HEK293 (cell line): Measurements from ENCODE around the gene LIMK2.

Experiments used
- ZNF114 ChIP-seq: fragments of 450-650 bp; formaldehyde crosslinking; IDR thresholded peaks from 2 replicates; pipeline ENCODE4 v1.5.0; 2017; ENCODE audit warnings: missing biosample characterization, missing genetic modification characterization
- ZNF121 ChIP-seq: fragments of 450-650 bp; formaldehyde crosslinking; IDR thresholded peaks from 2 replicates; pipeline ENCODE4 v1.5.1; 2016; ENCODE audit warnings: missing biosample characterization, missing genetic modification characterization
- ZNF341 ChIP-seq: fragments of 450-650 bp; formaldehyde crosslinking; IDR thresholded peaks from 2 replicates; pipeline ENCODE4; 2016; ENCODE audit warnings: low read depth, missing biosample characterization, missing genetic modification characterization
- TF ChIP-seq, protein P1 (sequence below): fragments of 450-650 bp; formaldehyde crosslinking; IDR thresholded peaks from 2 replicates; pipeline ENCODE4 v1.5.1; 2016; ENCODE audit warnings: missing biosample characterization, missing genetic modification characterization, low read depth

GRCh38 chr22:31229402-31230079, 17.4 kb downstream of the LIMK2 start:
- TF ChIP-seq ZNF114 (tag by site-specific recombination), result no peak
- TF ChIP-seq ZNF121, result no peak
- TF ChIP-seq ZNF341, result no peak
- TF ChIP-seq, protein P1, sequence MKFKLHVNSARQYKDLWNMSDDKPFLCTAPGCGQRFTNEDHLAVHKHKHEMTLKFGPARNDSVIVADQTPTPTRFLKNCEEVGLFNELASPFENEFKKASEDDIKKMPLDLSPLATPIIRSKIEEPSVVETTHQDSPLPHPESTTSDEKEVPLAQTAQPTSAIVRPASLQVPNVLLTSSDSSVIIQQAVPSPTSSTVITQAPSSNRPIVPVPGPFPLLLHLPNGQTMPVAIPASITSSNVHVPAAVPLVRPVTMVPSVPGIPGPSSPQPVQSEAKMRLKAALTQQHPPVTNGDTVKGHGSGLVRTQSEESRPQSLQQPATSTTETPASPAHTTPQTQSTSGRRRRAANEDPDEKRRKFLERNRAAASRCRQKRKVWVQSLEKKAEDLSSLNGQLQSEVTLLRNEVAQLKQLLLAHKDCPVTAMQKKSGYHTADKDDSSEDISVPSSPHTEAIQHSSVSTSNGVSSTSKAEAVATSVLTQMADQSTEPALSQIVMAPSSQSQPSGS (tag by site-specific recombination), result no peak
